Endothelial cell of umbilical vein (primary cell): Measurements from ENCODE around the gene SPATA33.

Source experiments
- CTCF ChIP-seq, 2 donors: IDR thresholded peaks; 1 replicate in 1 of 2; 2 replicates in 1 of 2; pipeline ENCODE4 v1.5.1; 2011; ENCODE audit warnings: low read length in 2 of 2, mild to moderate bottlenecking in 2 of 2, moderate library complexity in 2 of 2, control low read depth in 1 of 2, inconsistent platforms in 1 of 2, low read depth in 1 of 2; ENCODE audit not compliant: insufficient read depth in 1 of 2; ENCODE audit errors: extremely low read depth in 1 of 2
- JUN ChIP-seq: IDR thresholded peaks from 2 replicates; pipeline ENCODE4 v1.6.1; 2011; ENCODE audit warnings: borderline replicate concordance, low read depth; ENCODE audit not compliant: insufficient read length, insufficient read depth
- MAX ChIP-seq: IDR thresholded peaks from 2 replicates; pipeline ENCODE4 v1.6.1; 2011; ENCODE audit not compliant: insufficient read depth, insufficient read length
- POLR2A ChIP-seq: IDR thresholded peaks from 2 replicates; pipeline ENCODE4 v1.6.1; 2012; ENCODE audit warnings: low read depth, mild to moderate bottlenecking, control low read depth, low read length

GRCh38 chr16:89669755-89670154 lies 12.1 kb downstream of the SPATA33 start:
- TF ChIP-seq CTCF (IDR thresholded peaks at IDR 0.05; ENCODE audit: extremely low read depth in 1 of 2, insufficient read depth in 1 of 2, low read depth in 1 of 2, low read length in 2 of 2) (no peak), MAX (no peak), JUN (no peak), POLR2A (no peak)
